Measurements from ENCODE around the gene RPL13A. TPM values are rescaled to one million over a fixed set of nuclear protein-coding genes. Genes with fewer than 3 reads are reported as not detected.

The RPL13A gene
- total and polyA plus RNA-seq, 2 of the 13 experiments (the other 11 are each of a cell fraction or from before 2014, with no cell fraction given) = 2,601 to 3,407 TPM

DNA sequence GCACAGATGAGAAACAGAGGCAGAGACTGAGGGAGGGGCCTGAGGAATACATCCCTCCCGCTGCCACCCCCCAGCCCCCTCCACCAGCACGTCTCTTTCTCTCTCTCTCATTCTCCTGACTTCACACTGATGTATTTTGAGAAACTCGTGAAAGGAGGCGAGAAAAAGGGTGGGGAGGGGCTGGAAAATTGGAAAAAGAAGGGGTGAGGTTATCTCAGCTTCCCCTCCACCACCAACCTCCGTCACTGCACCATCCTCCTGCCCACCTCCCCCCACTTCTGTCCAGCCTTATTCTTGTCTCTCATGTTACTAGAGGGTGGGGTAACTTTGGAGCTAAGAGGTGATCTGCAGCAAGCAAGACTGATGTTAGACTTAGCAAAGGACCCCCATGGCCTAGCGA, 47.6 kb upstream of the RPL13A start:
- DNase-seq (ENCODE audit: low spot score) = no peak
- no TSS peak for BruUV-seq (replicated peaks)
- Histone ChIP-seq H3K4me2 (ENCODE audit: low read depth, low read length) (no peak overlapping the region), H3K79me2 (ENCODE audit: insufficient read depth, low read length) (no peaks in the 10 kb centered on the region), H3K9me3 (ENCODE audit: low read length) (no peaks in the 10 kb centered on the region), H3K4me3 (replicated peaks in 1 of 3; ENCODE audit: insufficient read depth in 1 of 3, low read depth in 2 of 3, low read length in 3 of 3) (no peak overlapping the region), H3K36me3 (replicated peaks in 1 of 2; ENCODE audit: control insufficient read depth in 1 of 2, insufficient read depth in 2 of 2, low read length in 2 of 2) (no peaks in the 10 kb centered on the region), H3K27me3 (ENCODE audit: control insufficient read depth in 1 of 2, insufficient read depth in 2 of 2, low read length in 2 of 2) (peaks cover 8 to 71% of the 10 kb centered on the region in 2 experiments), H4K20me1 (ENCODE audit: insufficient read depth, low read length) (peaks cover 5% of the 10 kb centered on the region; the same call in 1 of the 2 replicates), H3K4me1 (ENCODE audit: insufficient read depth, low read length) (peaks cover 17% of the 10 kb centered on the region), H3K9ac (ENCODE audit: insufficient read depth, low read depth, low read length) (no peak overlapping the region), H2AFZ (ENCODE audit: low read length) (no peak overlapping the region), H3K27ac (ENCODE audit: extremely low read length, insufficient read depth, low read length) (no peak overlapping the region)
- ChIA-PET CTCF (ENCODE audit: low intra/inter-chr PET ratio, low total read pairs) (no interaction called here), POLR2A (interaction anchor here (2.0 kb wide), 1 partner anchor 13 kb away, joined by 8 read pairs; the partner anchor contains the start of gene ALDH16A1)
- FAIRE-seq = no peak
- ATAC-seq = no peak
- in situ Hi-C loops (cut with HindIII; ENCODE audit: extremely low pct_ligation_motif_present, low pct_unique_long_range_greater_than_20kb) = no loop called here
- WGBS (ENCODE audit: low lambda C conversion rate) = 5% methylated on average over 6 of the region's 6 CpGs
- intact Hi-C loops (cut with micrococcal nuclease; ENCODE audit: unreplicated experiment) = no loop called here
- no peak for TF ChIP-seq ZNF747 (CRISPR knock-in tag; IDR thresholded peaks at IDR 0.05; ENCODE audit: borderline replicate concordance)
- no peak for TF ChIP-seq ZNF572 (CRISPR knock-in tag; IDR thresholded peaks at IDR 0.05)
- TF ChIP-seq, protein P1, sequence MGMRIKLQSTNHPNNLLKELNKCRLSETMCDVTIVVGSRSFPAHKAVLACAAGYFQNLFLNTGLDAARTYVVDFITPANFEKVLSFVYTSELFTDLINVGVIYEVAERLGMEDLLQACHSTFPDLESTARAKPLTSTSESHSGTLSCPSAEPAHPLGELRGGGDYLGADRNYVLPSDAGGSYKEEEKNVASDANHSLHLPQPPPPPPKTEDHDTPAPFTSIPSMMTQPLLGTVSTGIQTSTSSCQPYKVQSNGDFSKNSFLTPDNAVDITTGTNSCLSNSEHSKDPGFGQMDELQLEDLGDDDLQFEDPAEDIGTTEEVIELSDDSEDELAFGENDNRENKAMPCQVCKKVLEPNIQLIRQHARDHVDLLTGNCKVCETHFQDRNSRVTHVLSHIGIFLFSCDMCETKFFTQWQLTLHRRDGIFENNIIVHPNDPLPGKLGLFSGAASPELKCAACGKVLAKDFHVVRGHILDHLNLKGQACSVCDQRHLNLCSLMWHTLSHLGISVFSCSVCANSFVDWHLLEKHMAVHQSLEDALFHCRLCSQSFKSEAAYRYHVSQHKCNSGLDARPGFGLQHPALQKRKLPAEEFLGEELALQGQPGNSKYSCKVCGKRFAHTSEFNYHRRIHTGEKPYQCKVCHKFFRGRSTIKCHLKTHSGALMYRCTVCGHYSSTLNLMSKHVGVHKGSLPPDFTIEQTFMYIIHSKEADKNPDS (CRISPR knock-in tag; IDR thresholded peaks at IDR 0.05) = no peak
- no peak for TF ChIP-seq ZNF121 (CRISPR knock-in tag; IDR thresholded peaks at IDR 0.05)
- no peak for TF ChIP-seq ZNF792 (CRISPR knock-in tag; IDR thresholded peaks at IDR 0.05)
- no peak for TF ChIP-seq RARG (CRISPR knock-in tag; IDR thresholded peaks at IDR 0.05; ENCODE audit: low read depth)
- no peak for TF ChIP-seq HDAC2 (CRISPR knock-in tag; IDR thresholded peaks at IDR 0.05)
- TF ChIP-seq ZNF10 (CRISPR knock-in tag; IDR thresholded peaks at IDR 0.05; ENCODE audit: borderline replicate concordance, low read depth) = no peak
- no peak for TF ChIP-seq ZNF569 (CRISPR knock-in tag; IDR thresholded peaks at IDR 0.05; ENCODE audit: borderline replicate concordance)
- no peak for TF ChIP-seq ETV5 (CRISPR knock-in tag; IDR thresholded peaks at IDR 0.05; ENCODE audit: borderline replicate concordance)
- TF ChIP-seq TBX2 (CRISPR knock-in tag; IDR thresholded peaks at IDR 0.05; ENCODE audit: borderline replicate concordance) = no peak
- no peak for TF ChIP-seq IRX3 (CRISPR knock-in tag; IDR thresholded peaks at IDR 0.05; ENCODE audit: borderline replicate concordance, low read depth)

Data from HepG2 (cell line).